GM18508 (cell line): ENCODE data around the gene MCIDAS.
A peak's percentile ranks its signal among the peaks of the same experiment; 100 is the strongest.

Experiments used
- ATAC-seq: cut with Tn5 transposase; IDR thresholded peaks from one replicate; pipeline ENCODE4 v1.9.1; 2021; ENCODE audit warnings: moderate number of reproducible peaks; ENCODE audit not compliant: insufficient read depth, unreplicated experiment

MCIDAS gene

GRCh38 chr5:55222985-55223811, 3.9 kb downstream of the MCIDAS start:
- no peak for ATAC-seq

- ATAC-seq: no peak
These were observed 4.8 kb downstream of the MCIDAS start for GRCh38 chr5:55222092-55222984.

GRCh38 chr5:55220433-55221185, 6.5 kb downstream of the MCIDAS start:
- no peak for ATAC-seq

- ATAC-seq: no peak
These were observed 7.3 kb downstream of the MCIDAS start for GRCh38 chr5:55219770-55220169.

GRCh38 chr5:55218967-55219366, 8.1 kb downstream of the MCIDAS start:
- no peak for ATAC-seq

GRCh38 chr5:55211184-55211874, 15.8 kb downstream of the MCIDAS start:
- ATAC-seq: no peak

- no peak for ATAC-seq
These were observed 22.1 kb downstream of the MCIDAS start for GRCh38 chr5:55205001-55205400.

GRCh38 chr5:55191165-55191564, 36.0 kb downstream of the MCIDAS start:
- ATAC-seq: no peak

- no peak for ATAC-seq
These were observed 38.2 kb downstream of the MCIDAS start for GRCh38 chr5:55188656-55189540.

- no peak for ATAC-seq
These were observed 39.7 kb downstream of the MCIDAS start for GRCh38 chr5:55187370-55187769.

GRCh38 chr5:55180016-55180415, 47.1 kb downstream of the MCIDAS start:
- no peak for ATAC-seq

- no peak for ATAC-seq
These were observed 50.0 kb downstream of the MCIDAS start for GRCh38 chr5:55177078-55177477.

- no peak for ATAC-seq
These were observed 50.8 kb downstream of the MCIDAS start for GRCh38 chr5:55176176-55176818.

- ATAC-seq: no peak
These were observed 51.3 kb downstream of the MCIDAS start for GRCh38 chr5:55175781-55176175.

GRCh38 chr5:55173687-55174230, 53.4 kb downstream of the MCIDAS start:
- ATAC-seq: no peak

- ATAC-seq: no peak
These were observed 54.0 kb downstream of the MCIDAS start, which contains the start of gene CDC20B for GRCh38 chr5:55172937-55173686. Gene CDC20B (minus strand): TSS chr5:55173177. CDS start chr5:55173000, 177 bp downstream.

GRCh38 chr5:55172051-55172899, 54.8 kb downstream of the MCIDAS start:
- ATAC-seq: peak; percentile 59
